ENCODE results near the gene UBAC2.

GRCh38 chr13:99421758-99422585 lies 221.3 kb downstream of the UBAC2 start:
- TF ChIP-seq CTCF (IDR thresholded peaks at IDR 0.05) (no peak), POLR2A (IDR thresholded peaks at IDR 0.05) (no peak)

Data from tibial nerve (tissue), 3 donors.